GM18505 (cell line): ENCODE measurements around the gene LGALS8.
"Not testable (repeated sequence)": the region's sequence is repeated elsewhere in the genome, so short reads cannot be mapped to it uniquely, and the experiment has no call there.

ENCODE experiments used
- ATAC-seq: cut with Tn5 transposase; IDR thresholded peaks from one replicate; pipeline ENCODE4 v1.9.1; 2021; ENCODE audit not compliant: unreplicated experiment
- POLR2A ChIP-seq: IDR thresholded peaks from 4 replicates; pipeline ENCODE4 v1.6.1; 2011; ENCODE audit warnings: borderline replicate concordance; ENCODE audit not compliant: insufficient read depth, insufficient read length; ENCODE audit errors: extremely low read depth

LGALS8 gene

DNA sequence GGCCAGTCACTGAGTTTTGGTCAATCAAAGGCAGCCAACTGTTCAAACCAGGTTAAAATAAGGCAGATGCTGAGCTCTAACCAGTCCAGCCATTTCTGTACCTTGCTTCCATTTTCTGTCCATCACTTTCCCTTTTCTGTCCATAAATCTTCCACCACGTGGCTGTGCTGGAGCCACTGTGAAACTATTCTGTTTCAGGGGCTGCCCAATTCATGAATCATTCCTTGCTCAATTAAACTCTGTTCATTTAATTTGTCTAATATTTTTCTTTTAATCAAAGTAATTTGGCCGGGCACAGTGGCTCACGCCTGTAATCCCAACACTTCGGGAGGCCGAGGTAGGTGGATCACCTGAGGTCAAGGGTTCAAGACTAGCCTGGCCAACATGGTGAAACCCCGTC, 22.7 kb upstream of the LGALS8 start:
- ATAC-seq = no peak

DNA sequence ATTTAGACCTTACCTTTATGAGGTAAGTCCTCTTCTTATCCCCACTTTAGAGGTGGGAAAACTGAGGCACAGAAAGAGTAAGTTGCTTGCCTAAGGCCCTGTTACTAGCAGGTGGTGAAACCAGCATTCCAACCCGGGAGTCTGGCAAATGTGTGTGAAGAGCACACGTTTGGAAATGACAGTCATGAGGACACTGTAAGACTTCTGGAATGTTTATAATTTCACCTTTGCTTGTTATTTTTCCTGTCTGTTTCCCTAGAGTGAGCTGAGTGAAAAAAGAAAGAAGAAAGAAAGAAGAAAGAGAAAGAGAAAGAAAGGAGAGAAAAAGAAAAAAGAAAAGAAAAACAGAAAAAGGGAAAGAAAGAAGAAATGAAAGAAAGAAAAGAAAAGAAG, 21.2 kb upstream of the LGALS8 start:
- no peak for TF ChIP-seq POLR2A
- no peak for ATAC-seq

More for the DNA sequence above, 22.7 kb upstream of the LGALS8 start:
- TF ChIP-seq POLR2A = no peak

DNA sequence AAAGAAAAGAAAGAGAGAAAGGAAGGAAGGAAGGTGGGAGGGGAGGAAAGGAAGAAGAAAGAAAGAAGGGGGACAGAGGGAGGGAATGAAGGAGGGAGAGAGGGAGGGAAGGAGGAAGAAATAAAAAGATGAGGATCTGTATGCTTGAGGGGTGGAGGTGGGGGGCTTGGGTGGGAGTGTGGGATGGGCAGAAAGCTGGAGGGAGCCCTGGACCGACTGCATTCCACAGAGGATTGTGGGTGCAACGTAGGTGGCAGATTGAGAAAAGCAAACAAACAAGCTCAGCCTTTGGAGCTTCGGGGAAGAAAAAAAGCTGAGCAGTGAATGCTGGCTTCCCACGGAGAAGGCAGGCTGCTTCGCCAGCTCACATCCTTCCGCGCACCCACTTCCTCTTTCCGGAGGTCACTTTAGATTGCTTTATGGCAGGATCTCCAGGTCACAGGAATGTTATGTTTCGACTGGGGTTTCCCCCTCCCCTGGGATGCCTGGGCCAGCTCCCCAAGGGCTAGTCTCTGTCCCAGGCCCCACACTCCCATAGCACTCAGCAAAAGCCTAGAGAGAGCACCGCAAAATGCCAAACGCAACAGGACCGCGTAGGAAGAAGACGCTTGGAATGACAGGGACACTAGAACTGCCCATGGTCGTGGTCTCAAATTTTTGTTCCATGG, 20.7 kb upstream of the LGALS8 start:
- no peak for ATAC-seq
- no peak for TF ChIP-seq POLR2A

- ATAC-seq = not testable (repeated sequence)
Measured at GRCh38 chr1:236504338-236504737, 19.4 kb upstream of the LGALS8 start.

- TF ChIP-seq POLR2A = no peak
- ATAC-seq = no peak
Measured at GRCh38 chr1:236507022-236507700, 16.6 kb upstream of the LGALS8 start.

DNA sequence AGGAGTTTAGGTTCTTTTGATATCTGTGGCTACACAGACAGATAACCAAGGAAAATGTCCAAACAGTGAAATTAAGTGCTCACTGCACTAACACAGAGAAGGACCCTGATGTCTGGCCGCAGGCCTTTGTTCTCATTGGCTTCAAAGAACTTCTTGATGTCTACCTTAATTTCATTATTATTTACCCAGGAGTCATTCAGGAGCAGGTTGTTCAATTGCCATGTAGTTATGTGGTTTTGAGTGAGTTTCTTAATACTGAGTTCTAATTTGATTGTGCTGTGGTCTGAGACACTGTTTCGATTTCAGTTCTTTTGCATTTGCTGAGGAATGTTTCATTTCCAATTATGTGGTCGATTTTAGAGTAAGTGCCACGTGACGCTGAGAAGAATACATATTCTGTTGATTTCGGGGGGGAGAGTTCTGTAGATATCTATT, 15.2 kb upstream of the LGALS8 start:
- no peak for TF ChIP-seq POLR2A
- no peak for ATAC-seq

GRCh38 chr1:236509203-236509602, 14.6 kb upstream of the LGALS8 start:
- no peak for ATAC-seq
- no peak for TF ChIP-seq POLR2A

DNA sequence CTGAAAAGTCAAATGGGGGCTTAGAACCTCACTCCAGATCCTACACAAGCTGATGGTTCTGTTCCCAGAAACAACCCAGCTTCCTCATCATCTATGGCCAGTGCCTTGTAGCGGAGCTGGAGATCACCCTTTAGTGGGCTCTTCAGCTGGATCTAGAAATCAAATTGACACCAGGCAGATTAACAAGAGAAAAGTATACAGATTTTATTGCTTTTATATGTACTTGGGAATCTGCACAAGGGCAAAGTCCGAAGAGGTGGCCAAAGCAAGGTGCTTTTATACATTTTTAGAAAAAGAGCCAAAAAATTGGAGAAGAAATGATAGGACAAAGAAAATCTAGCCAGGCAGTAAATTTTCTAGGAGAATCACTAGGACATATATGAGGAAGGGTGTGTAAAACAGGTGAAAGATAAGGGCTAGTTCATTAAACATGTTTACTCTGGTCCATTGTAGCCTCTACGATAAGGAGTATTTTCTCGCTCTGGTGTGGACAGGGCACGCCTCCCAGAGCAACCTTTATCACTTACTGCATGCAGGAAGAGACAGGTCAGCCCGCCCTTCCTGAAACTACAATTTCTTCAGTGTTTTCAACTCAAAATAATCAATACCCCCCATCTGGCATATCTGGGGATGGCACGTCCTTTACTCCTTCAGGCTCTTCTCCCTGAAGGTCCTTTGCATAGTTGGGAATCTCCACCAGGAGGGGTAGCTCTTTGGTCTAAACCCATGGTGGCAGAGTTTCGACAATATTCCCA, 14.0 kb upstream of the LGALS8 start:
- no peak for TF ChIP-seq POLR2A
- ATAC-seq = no peak

GRCh38 chr1:236511735-236512418, 11.9 kb upstream of the LGALS8 start:
- no peak for TF ChIP-seq POLR2A
- ATAC-seq = no peak

DNA sequence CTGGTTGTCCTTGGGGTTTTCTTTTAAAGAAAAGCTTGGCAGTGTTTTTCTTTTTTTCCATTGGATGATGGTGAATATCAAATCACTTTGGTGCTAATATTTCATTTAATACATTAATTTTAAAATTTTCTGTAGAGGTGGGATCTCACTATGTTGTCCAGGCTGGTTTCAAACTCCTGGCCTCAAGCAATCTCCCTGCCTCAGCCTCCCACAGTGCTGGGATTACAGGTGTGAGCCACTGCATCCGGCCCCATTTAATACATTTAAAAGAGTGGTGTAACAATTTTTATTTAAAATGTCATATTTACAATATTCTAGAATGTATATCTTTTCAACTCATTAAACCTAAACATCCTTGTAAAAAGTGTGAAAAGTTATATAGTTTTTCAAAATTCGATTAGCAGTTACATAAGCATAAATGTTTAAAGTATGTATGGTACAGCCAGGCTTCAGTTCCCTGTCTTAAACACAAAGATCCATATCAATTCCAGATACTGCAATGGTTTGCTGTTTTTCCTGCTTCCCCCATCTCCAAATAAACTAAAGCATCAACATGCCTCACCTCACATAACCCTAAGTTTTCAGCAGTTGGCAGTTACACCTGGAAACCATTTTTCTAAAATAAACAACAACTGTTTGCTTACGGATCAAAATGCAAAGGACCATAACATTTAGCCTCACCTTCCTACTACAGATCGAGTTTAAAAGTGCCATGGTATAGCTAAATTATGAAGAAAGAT, 8.9 kb upstream of the LGALS8 start:
- ATAC-seq = no peak
- no peak for TF ChIP-seq POLR2A

DNA sequence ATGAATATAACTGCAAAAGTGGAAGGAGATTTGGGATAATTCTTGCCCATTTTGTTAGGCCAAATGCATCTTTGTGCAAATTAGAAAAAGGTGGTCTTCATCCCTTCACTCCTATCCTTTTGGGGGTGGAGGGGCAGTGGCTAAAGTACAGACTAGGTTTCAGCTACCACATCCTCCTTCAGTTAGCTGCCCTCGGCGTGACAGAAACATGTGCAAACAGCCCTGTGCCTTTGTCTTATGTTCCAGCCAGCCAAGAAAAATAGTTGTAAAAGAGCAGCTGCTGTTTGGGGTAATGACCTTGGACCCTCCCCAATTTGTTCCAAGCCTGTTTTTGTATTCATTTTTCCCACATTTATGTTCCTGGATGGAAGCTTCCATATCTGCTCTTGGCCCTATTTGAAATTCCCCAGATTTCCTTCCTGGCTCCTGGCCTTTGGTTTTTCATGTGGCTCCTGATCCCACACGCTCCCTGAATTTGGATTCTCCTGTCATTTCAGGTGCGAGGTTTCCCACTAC, 8.3 kb upstream of the LGALS8 start:
- ATAC-seq = no peak
- no peak for TF ChIP-seq POLR2A

DNA sequence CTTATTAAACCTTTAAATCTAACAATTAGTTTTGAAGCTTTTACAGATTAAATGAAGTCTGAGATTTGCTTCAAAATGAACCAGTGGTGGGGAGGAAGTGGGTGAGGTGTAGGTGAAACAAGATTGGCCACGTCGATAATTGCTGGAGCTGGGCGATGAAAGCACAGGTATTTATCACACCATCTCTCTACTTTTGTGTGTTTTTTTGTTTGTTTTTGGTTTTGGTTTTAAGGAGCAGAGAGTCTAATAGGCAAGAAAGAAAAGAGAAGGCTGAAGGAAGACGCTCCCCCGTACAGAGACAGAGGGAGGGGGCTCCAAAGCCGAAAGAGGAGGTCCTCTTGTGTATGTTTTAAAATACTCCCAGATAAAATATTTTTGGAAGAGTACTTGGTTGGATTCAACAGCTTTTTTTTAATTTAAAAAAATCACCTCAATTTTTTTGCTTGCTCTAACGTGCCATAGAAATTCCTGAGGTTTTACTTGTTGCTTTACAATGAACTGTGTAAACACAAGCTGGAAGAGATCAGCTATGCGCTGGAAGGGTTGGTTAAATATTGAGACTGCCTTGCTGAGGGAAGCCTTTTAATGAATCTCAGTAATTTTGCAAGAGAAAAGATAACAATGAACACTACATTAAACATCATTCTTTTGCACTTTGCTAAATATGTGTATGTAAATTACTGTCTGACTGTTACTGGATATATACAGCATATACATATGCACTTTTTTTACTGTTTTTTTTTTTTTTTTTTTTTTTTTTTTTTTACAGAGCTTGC, 6.7 kb upstream of the LGALS8 start:
- no peak for ATAC-seq
- no peak for TF ChIP-seq POLR2A
